ENCODE measurements around the gene CYFIP2.

The CYFIP2 gene

DNA sequence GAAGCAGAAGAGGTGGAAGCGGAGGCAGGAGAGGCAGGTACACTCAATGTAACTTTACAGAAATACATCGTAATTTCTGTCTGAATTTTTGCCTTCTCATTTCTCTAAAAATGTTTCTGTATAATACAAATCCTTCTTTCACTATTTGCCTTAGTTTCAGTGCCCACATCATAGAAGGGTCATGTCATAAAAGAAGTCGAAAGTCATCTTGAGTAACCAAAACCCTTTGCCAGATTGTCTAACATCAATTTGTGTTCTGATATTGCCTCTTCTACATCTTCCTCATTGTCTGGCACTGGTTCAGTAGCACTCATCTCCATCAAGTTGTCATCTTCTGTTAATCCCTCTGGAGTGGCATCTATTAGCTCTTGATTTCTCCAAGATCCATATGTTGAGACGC is 6.2 kb upstream of the CYFIP2 start:
- no peak for DNase-seq

GRCh38 chr5:157263496-157264090 is 2.3 kb upstream of the CYFIP2 start:
- DNase-seq, result no peak

- peak; percentile 55 for DNase-seq
Observed at GRCh38 chr5:157266286-157267007, 524 bp downstream of the CYFIP2 start.

- no peak for DNase-seq
Observed at GRCh38 chr5:157267025-157267424, 1.1 kb downstream of the CYFIP2 start.

- DNase-seq, result peak; percentile 17
Observed at GRCh38 chr5:157267761-157268480, 2.0 kb downstream of the CYFIP2 start.

- DNase-seq, result no peak
Observed at GRCh38 chr5:157269165-157269671, 3.3 kb downstream of the CYFIP2 start.

- DNase-seq, result no peak
Observed at GRCh38 chr5:157269761-157270272, 3.9 kb downstream of the CYFIP2 start.

GRCh38 chr5:157270771-157271170 is 4.8 kb downstream of the CYFIP2 start:
- DNase-seq, result no peak

DNA sequence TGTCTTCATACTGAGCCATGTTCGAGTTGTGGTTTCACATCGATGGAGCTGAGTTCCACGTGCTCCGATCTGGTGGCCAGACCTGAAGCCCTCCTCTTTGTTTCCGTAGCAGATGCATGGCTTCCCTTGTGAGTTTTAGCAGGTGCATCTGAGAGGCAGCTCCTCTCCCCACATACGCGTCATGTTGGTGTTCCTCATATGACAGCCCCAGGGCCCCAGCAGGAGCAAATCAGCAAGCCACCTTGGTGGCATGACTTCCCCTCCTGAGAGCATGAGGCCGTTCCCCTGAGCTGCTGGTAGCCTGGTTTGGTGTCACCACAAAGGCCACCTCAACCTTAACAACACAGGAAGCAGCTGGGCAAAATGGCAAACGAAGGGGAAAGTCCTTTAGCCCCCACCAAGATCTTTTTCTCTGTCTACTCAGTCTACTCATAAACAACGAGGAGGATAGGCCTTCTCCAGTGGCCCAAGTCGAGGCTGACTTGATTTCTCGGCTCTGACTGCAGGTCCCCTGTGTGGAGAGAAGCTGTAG is 5.9 kb downstream of the CYFIP2 start:
- peak; percentile 72 for DNase-seq

GRCh38 chr5:157273131-157273556 is 7.2 kb downstream of the CYFIP2 start:
- no peak for DNase-seq

DNA sequence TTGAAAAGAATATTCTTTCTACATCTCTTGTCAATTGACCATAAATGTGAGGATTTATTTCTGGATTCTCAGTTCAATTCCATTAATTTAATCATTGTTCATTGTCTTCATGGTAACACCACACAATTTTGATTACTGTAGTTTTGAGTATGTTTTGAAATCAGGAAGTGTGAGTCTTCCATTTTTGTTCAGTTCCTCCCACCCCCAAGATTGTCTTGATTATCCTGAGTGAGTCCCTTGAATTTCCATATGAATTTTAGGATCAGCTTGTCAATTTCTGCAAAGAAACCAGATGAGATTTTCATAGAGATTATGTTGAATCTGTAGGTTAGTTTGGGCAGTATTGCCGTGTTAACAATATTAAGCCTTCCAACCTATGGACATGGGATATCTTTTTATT is 9.5 kb downstream of the CYFIP2 start:
- DNase-seq, result no peak

DNA sequence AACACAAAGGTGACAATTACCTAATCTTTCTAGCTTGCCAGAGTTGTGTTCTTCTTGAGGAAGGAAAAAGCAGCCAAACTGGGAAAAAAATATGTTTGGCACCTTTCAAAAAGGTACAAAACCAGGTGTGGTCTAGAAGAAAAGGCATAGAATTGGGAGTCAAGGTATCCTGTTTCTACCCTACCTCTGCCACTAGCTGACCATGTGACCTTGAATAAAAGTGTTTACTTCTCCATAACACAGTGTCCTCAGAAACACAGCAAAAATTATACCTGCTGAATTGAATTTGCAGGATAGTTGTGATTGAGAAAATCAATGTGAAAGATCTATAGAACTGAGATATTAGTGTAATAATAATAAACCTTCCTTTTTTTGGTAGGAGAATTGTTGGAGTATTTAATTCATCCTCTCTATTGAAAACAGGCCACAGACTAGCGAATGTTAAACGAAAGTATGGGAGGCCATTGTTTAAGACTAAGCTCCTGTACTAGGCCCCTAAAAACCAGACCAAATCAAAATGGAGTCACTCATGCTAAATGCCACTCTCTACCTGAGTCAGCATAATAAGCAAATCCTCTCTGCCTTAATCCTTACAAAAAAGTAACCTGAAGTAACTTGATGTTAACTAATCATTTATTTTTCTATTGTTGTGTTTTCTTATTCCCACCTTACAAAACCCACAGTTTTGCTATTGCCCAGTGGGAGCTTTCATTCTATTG is 12.6 kb downstream of the CYFIP2 start:
- DNase-seq, result no peak

- DNase-seq, result no peak
Observed at GRCh38 chr5:157279605-157280239, 13.8 kb downstream of the CYFIP2 start.

DNA sequence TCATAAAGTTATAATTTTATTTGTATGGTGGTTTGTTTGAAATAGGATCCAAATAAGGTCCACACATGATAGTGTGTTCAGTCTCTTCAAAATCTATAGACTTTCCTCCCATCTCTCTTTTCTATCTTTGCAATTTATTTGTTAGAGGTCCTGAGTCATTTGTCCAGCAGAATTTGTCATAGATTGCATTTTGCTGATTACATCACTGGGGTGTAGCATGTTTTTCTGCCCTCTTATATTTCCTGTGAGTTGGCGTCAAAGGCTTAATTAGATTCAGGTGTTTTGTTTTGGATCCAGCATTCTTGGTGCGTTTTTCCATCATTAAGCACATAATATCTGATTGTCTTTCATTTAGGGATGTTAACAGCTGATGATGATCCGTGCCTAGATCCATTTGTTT is 15.0 kb downstream of the CYFIP2 start:
- DNase-seq, result no peak

GRCh38 chr5:157282150-157282549 is 16.2 kb downstream of the CYFIP2 start:
- DNase-seq, result no peak

GRCh38 chr5:157283434-157283833 is 17.5 kb downstream of the CYFIP2 start:
- no peak for DNase-seq

GRCh38 chr5:157284458-157285212 is 18.7 kb downstream of the CYFIP2 start:
- no peak for DNase-seq

DNA sequence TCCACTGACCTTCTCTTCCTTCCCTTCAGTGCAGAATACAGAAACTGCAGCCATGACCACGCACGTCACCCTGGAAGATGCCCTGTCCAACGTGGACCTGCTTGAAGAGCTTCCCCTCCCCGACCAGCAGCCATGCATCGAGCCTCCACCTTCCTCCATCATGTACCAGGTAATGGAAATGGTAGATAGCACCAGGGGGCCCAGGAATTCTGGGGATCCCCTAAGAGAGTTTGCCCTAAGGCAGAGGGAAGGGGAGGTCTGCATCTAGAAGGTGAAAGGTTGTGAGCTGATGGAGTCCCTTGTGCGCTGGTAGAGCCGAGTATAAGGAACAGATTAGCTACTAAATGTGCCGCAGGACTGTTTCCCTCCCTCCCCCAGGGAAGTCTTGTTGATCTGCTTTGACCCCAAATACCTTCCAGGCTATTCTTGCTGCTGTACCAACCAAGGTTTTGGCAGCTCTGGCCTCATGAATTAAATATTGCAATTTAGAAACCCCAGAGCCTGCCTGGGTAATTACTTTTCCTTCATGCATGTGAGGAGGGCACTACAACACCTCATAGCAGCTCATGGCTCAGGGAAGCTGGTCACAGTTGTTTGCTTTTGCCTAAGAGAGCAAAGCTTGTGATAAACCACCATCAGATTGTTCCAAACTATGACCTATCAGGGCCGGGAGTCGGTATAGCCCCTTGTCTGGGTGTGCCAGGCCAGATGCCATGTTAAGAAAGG is 19.6 kb downstream of the CYFIP2 start:
- DNase-seq, result no peak

- DNase-seq, result no peak
Observed at GRCh38 chr5:157286761-157287211, 20.9 kb downstream of the CYFIP2 start.

DNA sequence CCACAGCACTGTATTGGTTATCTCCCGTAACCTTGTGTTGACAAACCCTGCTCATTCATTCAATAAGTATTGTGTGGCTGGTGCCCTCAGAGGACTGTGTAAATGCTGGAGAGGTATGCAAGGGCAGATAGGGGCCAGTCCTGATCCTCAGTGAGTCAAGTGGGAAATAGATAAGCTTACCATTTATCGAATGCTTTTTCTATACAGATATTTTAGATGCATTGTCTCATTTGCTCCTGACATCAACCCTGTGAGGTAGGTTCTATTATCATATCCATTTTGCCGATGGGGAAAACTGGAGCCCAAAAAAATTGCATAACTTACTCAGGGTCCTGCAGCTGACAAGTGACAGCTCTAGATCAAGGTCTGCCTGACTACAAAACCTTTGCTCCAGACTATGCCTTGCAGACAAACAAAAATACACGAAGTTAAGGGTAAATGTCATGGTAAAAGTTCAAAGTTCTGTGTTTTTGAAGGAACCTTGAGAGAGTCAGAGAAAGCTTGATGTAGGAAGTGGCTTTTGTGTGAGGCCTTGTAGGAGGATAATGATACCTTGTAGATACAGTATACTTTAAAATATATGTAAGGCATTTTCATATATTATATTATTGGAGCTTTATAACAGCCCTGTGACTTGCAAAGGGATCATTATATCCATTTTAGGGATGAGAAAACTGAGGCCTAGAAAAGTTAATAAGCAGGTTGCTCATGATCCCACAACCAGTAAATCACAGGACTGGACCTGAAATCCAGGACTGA is 22.7 kb downstream of the CYFIP2 start:
- no peak for DNase-seq

Data from NCI-H146 (cell line).